K562 (cell line): ENCODE data around the gene SLC35G1. TPM values are rescaled to one million over a fixed set of nuclear protein-coding genes. Genes with fewer than 3 reads are reported as not detected.

Source experiments
- ATF2 ChIP-seq: sonication (generic); formaldehyde crosslinking; IDR thresholded peaks from 2 replicates; pipeline ENCODE4 v1.8.1; 2022; ENCODE audit warnings: missing genetic modification reagents
- ELF1 ChIP-seq: fragments of 200-800 bp; sonication (Bioruptor generic); IDR thresholded peaks from 2 replicates; pipeline ENCODE4 v1.6.1; 2016; ENCODE audit warnings: missing genetic modification characterization, missing compliant biosample characterization
- FIP1L1 ChIP-seq: fragments of 200-400 bp; formaldehyde crosslinking; IDR thresholded peaks from 2 replicates; pipeline ENCODE4 v1.6.1; 2018; ENCODE audit warnings: mild to moderate bottlenecking, low read depth, low read length; ENCODE audit not compliant: poor library complexity, severe bottlenecking
- HDAC1 ChIP-seq, 2 experiments: fragments of 450-650 bp; IDR thresholded peaks; 2 replicates each; pipeline ENCODE4 v1.6.1; 2016 to 2017; ENCODE audit warnings: inconsistent platforms in 1 of 2, mild to moderate bottlenecking in 1 of 2, moderate library complexity in 1 of 2
- HDAC8 ChIP-seq: fragments of 450-650 bp; IDR thresholded peaks from 2 replicates; pipeline ENCODE4 v1.6.1; 2016; ENCODE audit warnings: mild to moderate bottlenecking, missing genetic modification characterization, moderate library complexity, missing compliant biosample characterization
- IRF2 ChIP-seq: sonication (generic); formaldehyde crosslinking; IDR thresholded peaks from 2 replicates; pipeline ENCODE4 v1.8.1; 2022; ENCODE audit warnings: mild to moderate bottlenecking, missing genetic modification reagents
- KLF10 ChIP-seq: fragments of 250-450 bp; sonication (Bioruptor Pico); IDR thresholded peaks from 2 replicates; pipeline ENCODE4 v1.6.1; 2021; ENCODE audit warnings: matching md5 sums
- L3MBTL2 ChIP-seq: fragments of 450-650 bp; IDR thresholded peaks from 2 replicates; pipeline ENCODE4 v1.6.1; 2016; ENCODE audit warnings: mild to moderate bottlenecking, moderate library complexity
- NR2C2 ChIP-seq, 2 experiments: fragments of 200-800 bp in 1 of 2; sonication (Bioruptor generic) in 1 of 2; sonication (generic) in 1 of 2; formaldehyde crosslinking in 1 of 2; IDR thresholded peaks; 2 replicates each; pipeline versions ENCODE4 v1.6.1 to v1.8.0; 2016 to 2022; ENCODE audit warnings: mild to moderate bottlenecking in 1 of 2, missing compliant biosample characterization in 1 of 2, missing genetic modification characterization in 1 of 2, missing genetic modification reagents in 1 of 2
- POLR2AphosphoS5 ChIP-seq: IDR thresholded peaks from 2 replicates; pipeline ENCODE4 v1.6.1; 2011; ENCODE audit warnings: mild to moderate bottlenecking, low read depth, low read length, moderate library complexity; ENCODE audit not compliant: control insufficient read depth, insufficient read depth
- RBM15 ChIP-seq: fragments of 200-400 bp; formaldehyde crosslinking; IDR thresholded peaks from 2 replicates; pipeline ENCODE4 v1.6.1; 2018; ENCODE audit warnings: mild to moderate bottlenecking, low read length, moderate library complexity; ENCODE audit not compliant: insufficient read depth
- RBM25 ChIP-seq: fragments of 200-400 bp; formaldehyde crosslinking; IDR thresholded peaks from 2 replicates; pipeline ENCODE4 v1.6.1; 2018; ENCODE audit warnings: low read length, low read depth, moderate library complexity; ENCODE audit not compliant: severe bottlenecking
- ZNF212 ChIP-seq: fragments of 450-650 bp; formaldehyde crosslinking; IDR thresholded peaks from 2 replicates; pipeline ENCODE4 v1.4.0; 2020; ENCODE audit warnings: mild to moderate bottlenecking
- ZNF23 ChIP-seq: fragments of 250-450 bp; sonication (Bioruptor Pico); IDR thresholded peaks from 2 replicates; pipeline ENCODE4 v1.4.0; 2020; ENCODE audit warnings: mild to moderate bottlenecking
- ZNF395 ChIP-seq: fragments of 200-800 bp; sonication (Bioruptor generic); IDR thresholded peaks from 2 replicates; pipeline ENCODE4 v1.6.1; 2017; ENCODE audit warnings: missing genetic modification characterization, missing compliant biosample characterization
- polyA plus RNA-seq, 8 experiments: library from polyadenylated mRNA; depleted of rRNA in 4 of 8; stranded (reverse) in 5 of 8; unstranded in 3 of 8; fragments of >200 nt; fragmentation: Nextera tagmentation in 2 of 8; fragmentation: Illumina TruSeq in 1 of 8; extraction: Ambion mirVana in 2 of 8; extraction: Trizol in 1 of 8; gene quantifications; 2 replicates each; pipeline versions ENCODE4 v1.2.1 to v1.2.3, GENCODE V29; 2011 to 2014; ENCODE audit warnings: inconsistent platforms in 1 of 8, missing spikeins in 1 of 8
- total RNA-seq, 7 experiments: library from RNA; depleted of rRNA in 6 of 7; stranded (reverse); fragments of >200 nt in 6 of 7; fragmentation: Illumina TruSeq in 2 of 7; extraction: Trizol in 2 of 7; gene quantifications; 2 replicates each; pipeline versions ENCODE4 v1.2.1 to v1.2.3, GENCODE V29; 2011 to 2021; ENCODE audit warnings: low replicate concordance in 1 of 7
- TF ChIP-seq, protein P1 (sequence below), 3 experiments: IDR thresholded peaks in 2 of 3; conservative IDR thresholded peaks in 1 of 3; 2 replicates each; pipeline ENCODE4 v1.5.1; 2011 to 2012; ENCODE audit warnings: low read length in 3 of 3, mild to moderate bottlenecking in 3 of 3, control low read depth in 2 of 3, improper control_type of control experiment in 1 of 3, inconsistent platforms in 1 of 3, low read depth in 1 of 3, mixed read lengths in 1 of 3, moderate library complexity in 1 of 3; ENCODE audit not compliant: insufficient read depth in 2 of 3
- TF ChIP-seq, protein P2 (sequence below), 2 experiments: IDR thresholded peaks; 2 replicates each; pipeline ENCODE4 v1.6.1; 2011; ENCODE audit warnings: borderline replicate concordance in 1 of 2, control low read depth in 1 of 2, low read depth in 1 of 2, low read length in 1 of 2, mild to moderate bottlenecking in 1 of 2, mixed read lengths in 1 of 2, moderate library complexity in 1 of 2; ENCODE audit not compliant: insufficient read depth in 1 of 2, insufficient read length in 1 of 2, poor library complexity in 1 of 2, severe bottlenecking in 1 of 2; ENCODE audit errors: extremely low read depth in 1 of 2

The SLC35G1 gene
- total and polyA plus RNA-seq, 9 of the 15 experiments (the other 6 are each of a cell fraction or from before 2014, with no cell fraction given): 0.76 to 8.5 (median 4.9) TPM

GRCh38 chr10:93893646-93894515, at the start of gene SLC35G1 (continued):
- TF ChIP-seq NR2C2 (CRISPR knock-in tag; IDR thresholded peaks at IDR 0.05) (no peak), NR2C2 (tag; IDR thresholded peaks at IDR 0.05) (peak; percentile 24; the same call in 1 of the 2 replicates), ELF1 (tag) (0 out of 2 replicates have a peak, but pooled peaks have one; percentile 26), POLR2AphosphoS5 (peak; percentile 33; the same call in 1 of the 2 replicates), KLF10 (CRISPR knock-in tag) (no peak), ZNF23 (CRISPR knock-in tag) (no peak), ZNF395 (CRISPR knock-in tag) (no peak), L3MBTL2 (peak; percentile 85), FIP1L1 (peak; percentile 58), ATF2 (CRISPR knock-in tag) (no peak), HDAC1 (IDR thresholded peaks at IDR 0.05) (peak in 1 of 2 experiments; percentile 7; a peak in 1 of 4 replicates), HDAC8 (tag) (no peak), RBM25 (peak; percentile 74), RBM15 (no peak), IRF2 (no peak), ZNF212 (CRISPR knock-in tag) (no peak)
- TF ChIP-seq, protein P1, sequence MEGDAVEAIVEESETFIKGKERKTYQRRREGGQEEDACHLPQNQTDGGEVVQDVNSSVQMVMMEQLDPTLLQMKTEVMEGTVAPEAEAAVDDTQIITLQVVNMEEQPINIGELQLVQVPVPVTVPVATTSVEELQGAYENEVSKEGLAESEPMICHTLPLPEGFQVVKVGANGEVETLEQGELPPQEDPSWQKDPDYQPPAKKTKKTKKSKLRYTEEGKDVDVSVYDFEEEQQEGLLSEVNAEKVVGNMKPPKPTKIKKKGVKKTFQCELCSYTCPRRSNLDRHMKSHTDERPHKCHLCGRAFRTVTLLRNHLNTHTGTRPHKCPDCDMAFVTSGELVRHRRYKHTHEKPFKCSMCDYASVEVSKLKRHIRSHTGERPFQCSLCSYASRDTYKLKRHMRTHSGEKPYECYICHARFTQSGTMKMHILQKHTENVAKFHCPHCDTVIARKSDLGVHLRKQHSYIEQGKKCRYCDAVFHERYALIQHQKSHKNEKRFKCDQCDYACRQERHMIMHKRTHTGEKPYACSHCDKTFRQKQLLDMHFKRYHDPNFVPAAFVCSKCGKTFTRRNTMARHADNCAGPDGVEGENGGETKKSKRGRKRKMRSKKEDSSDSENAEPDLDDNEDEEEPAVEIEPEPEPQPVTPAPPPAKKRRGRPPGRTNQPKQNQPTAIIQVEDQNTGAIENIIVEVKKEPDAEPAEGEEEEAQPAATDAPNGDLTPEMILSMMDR (IDR thresholded peaks at IDR 0.05 in 2 of 3, conservative IDR thresholded peaks at IDR 0.05 in 1 of 3; ENCODE audit: insufficient read depth in 2 of 3, low read depth in 1 of 3, low read length in 3 of 3): 0 out of 6 replicates have a peak, but pooled peaks of 1 of the 3 experiments have one; percentile 8
- TF ChIP-seq, protein P2, sequence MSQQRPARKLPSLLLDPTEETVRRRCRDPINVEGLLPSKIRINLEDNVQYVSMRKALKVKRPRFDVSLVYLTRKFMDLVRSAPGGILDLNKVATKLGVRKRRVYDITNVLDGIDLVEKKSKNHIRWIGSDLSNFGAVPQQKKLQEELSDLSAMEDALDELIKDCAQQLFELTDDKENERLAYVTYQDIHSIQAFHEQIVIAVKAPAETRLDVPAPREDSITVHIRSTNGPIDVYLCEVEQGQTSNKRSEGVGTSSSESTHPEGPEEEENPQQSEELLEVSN (IDR thresholded peaks at IDR 0.05; ENCODE audit: borderline replicate concordance in 1 of 2, extremely low read depth in 1 of 2, insufficient read depth in 1 of 2, insufficient read length in 1 of 2, low read depth in 1 of 2, low read length in 1 of 2, poor library complexity in 1 of 2, severe bottlenecking in 1 of 2): peak; percentile 75 to 95
